Astrocyte (in vitro differentiated cells and primary cell): ENCODE results near the gene PCNA. TPM values are rescaled to one million over a fixed set of nuclear protein-coding genes. Genes with fewer than 3 reads are reported as not detected.
A peak's percentile ranks its signal among the peaks of the same experiment; 100 is the strongest.

Source experiments
- DNase-seq: peaks from one replicate; pipeline ENCODE4 v3.0.0-alpha.2; 2010; ENCODE audit warnings: low read depth
- FAIRE-seq: peaks from 2 replicates; lab custom pipeline; 2011; peaks lifted over from hg19 to GRCh38; lab: Jason Lieb, UNC
- H2AFZ ChIP-seq: 2 replicates; pipeline ENCODE4 v1.6.0; 2012; ENCODE audit warnings: low read depth, low read length, inconsistent platforms
- H3K27ac ChIP-seq: 2 replicates; pipeline ENCODE4 v1.5.1; 2011; ENCODE audit warnings: low read depth, low read length, inconsistent platforms
- H3K27me3 ChIP-seq: 2 replicates; pipeline ENCODE4 v1.6.0; 2011; ENCODE audit warnings: low read length, inconsistent platforms; ENCODE audit not compliant: insufficient read depth
- H3K36me3 ChIP-seq: 2 replicates; pipeline ENCODE4 v1.5.1; 2011; ENCODE audit warnings: low read length, inconsistent platforms; ENCODE audit not compliant: insufficient read depth
- H3K4me1 ChIP-seq: 2 replicates; pipeline ENCODE4 v1.5.1; 2011; ENCODE audit warnings: low read length, inconsistent platforms; ENCODE audit not compliant: insufficient read depth
- H3K4me2 ChIP-seq: 2 replicates; pipeline ENCODE4 v1.6.0; 2012; ENCODE audit warnings: low read length, inconsistent platforms
- H3K4me3 ChIP-seq: 2 replicates; pipeline ENCODE4 v1.5.1; 2011; ENCODE audit warnings: low read depth, mild to moderate bottlenecking, low read length, inconsistent platforms; ENCODE audit not compliant: insufficient read depth
- H3K79me2 ChIP-seq: 2 replicates; pipeline ENCODE4 v1.6.0; 2012; ENCODE audit warnings: mild to moderate bottlenecking, low read length, inconsistent platforms; ENCODE audit not compliant: insufficient read depth
- H3K9ac ChIP-seq: 2 replicates; pipeline ENCODE4 v1.6.0; 2012; ENCODE audit warnings: mild to moderate bottlenecking, low read length, inconsistent platforms
- H3K9me3 ChIP-seq: 2 replicates; pipeline ENCODE4 v1.5.1; 2012; ENCODE audit warnings: low read depth, mild to moderate bottlenecking, low read length, inconsistent platforms; ENCODE audit not compliant: insufficient read depth
- H4K20me1 ChIP-seq: 2 replicates; pipeline ENCODE4 v1.6.0; 2012; ENCODE audit warnings: low read length, inconsistent platforms; ENCODE audit not compliant: insufficient read depth
- H3K27ac Mint-ChIP-seq: one replicate; pipeline ENCODE4 v1.8.0; 2021; ENCODE audit warnings: mild to moderate bottlenecking, mixed read lengths; ENCODE audit not compliant: unreplicated experiment
- H3K27me3 Mint-ChIP-seq: one replicate; pipeline ENCODE4 v1.8.0; 2021; ENCODE audit warnings: low read depth, mixed read lengths; ENCODE audit not compliant: unreplicated experiment
- H3K36me3 Mint-ChIP-seq: one replicate; pipeline ENCODE4 v1.8.0; 2021; ENCODE audit warnings: low read depth, mixed read lengths; ENCODE audit not compliant: unreplicated experiment
- H3K4me1 Mint-ChIP-seq: one replicate; pipeline ENCODE4 v1.8.0; 2021; ENCODE audit warnings: low read depth, mixed read lengths; ENCODE audit not compliant: unreplicated experiment
- H3K4me3 Mint-ChIP-seq: one replicate; pipeline ENCODE4 v1.8.0; 2021; ENCODE audit warnings: mild to moderate bottlenecking, moderate library complexity, mixed read lengths; ENCODE audit not compliant: unreplicated experiment
- H3K9me3 Mint-ChIP-seq: one replicate; pipeline ENCODE4 v1.8.0; 2021; ENCODE audit warnings: mild to moderate bottlenecking, mixed read lengths; ENCODE audit not compliant: unreplicated experiment
- CTCF ChIP-seq: IDR thresholded peaks from 2 replicates; pipeline ENCODE4 v1.5.1; 2011; ENCODE audit warnings: low read depth, mild to moderate bottlenecking, inconsistent platforms, low read length, moderate library complexity; ENCODE audit not compliant: insufficient read depth
- EZH2 ChIP-seq: IDR thresholded peaks from 2 replicates; pipeline ENCODE4 v1.6.1; 2012; ENCODE audit warnings: mild to moderate bottlenecking, low read length, inconsistent platforms; ENCODE audit not compliant: insufficient read depth
- total RNA-seq: library from RNA; stranded (reverse); gene quantifications from 2 replicates; pipeline ENCODE4 v1.2.1, GENCODE V29; 2021

The PCNA gene
- total RNA-seq, 1 donor from 2014 or later = 77.6 TPM

GRCh38 chr20:5145365-5146098, 25.8 kb upstream of the PCNA start:
- H2AFZ ChIP-seq = no peak overlapping the region
- peaks cover 65% of the 10 kb centered on the region for H3K79me2 ChIP-seq
- H3K27ac ChIP-seq = no peak overlapping the region
- Mint-ChIP-seq H3K9me3 (no peaks in the 10 kb centered on the region), H3K27ac (no peak overlapping the region), H3K27me3 (no peaks in the 10 kb centered on the region), H3K36me3 (peaks cover 6% of the 10 kb centered on the region), H3K4me3 (no peak overlapping the region), H3K4me1 (peaks cover 10% of the 10 kb centered on the region)
- no peak overlapping the region for H3K9ac ChIP-seq
- peaks cover 2% of the 10 kb centered on the region for H3K4me1 ChIP-seq
- no peaks in the 10 kb centered on the region for H3K27me3 ChIP-seq
- DNase-seq = no peak
- TF ChIP-seq CTCF (no peak), EZH2 (no peak)
- H3K9me3 ChIP-seq = no peaks in the 10 kb centered on the region
- H3K4me2 ChIP-seq = no peak overlapping the region
- H4K20me1 ChIP-seq = peaks cover 64% of the 10 kb centered on the region
- FAIRE-seq = no peak
- H3K36me3 ChIP-seq = no peaks in the 10 kb centered on the region
- H3K4me3 ChIP-seq = no peak overlapping the region

DNA sequence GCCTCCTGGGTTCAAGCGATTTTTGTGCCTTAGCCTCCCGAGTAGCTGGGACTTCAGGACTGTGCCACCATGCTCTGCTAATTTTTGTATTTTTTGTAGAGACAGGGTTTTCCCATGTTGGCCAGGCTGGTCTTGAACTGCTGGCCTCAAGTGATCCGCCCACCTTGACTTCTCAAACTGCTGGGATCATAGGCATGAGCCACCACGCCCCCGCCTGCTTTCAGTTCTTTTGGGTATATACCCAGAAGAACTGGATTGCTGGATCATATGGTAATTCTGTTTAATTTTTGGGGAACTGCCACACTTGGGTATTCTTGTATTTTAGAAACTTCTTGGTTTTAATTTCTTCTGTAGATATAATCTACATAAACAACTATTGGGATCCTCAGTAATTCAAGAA, 24.1 kb upstream of the PCNA start:
- Histone ChIP-seq H3K4me2 (no peak overlapping the region), H3K9ac (no peak overlapping the region), H2AFZ (no peak overlapping the region), H3K36me3 (no peaks in the 10 kb centered on the region), H3K27me3 (no peaks in the 10 kb centered on the region), H3K4me3 (no peak overlapping the region), H3K9me3 (no peaks in the 10 kb centered on the region), H3K4me1 (no peaks in the 10 kb centered on the region), H3K27ac (no peak overlapping the region), H4K20me1 (peaks cover 71% of the 10 kb centered on the region), H3K79me2 (peaks cover 63% of the 10 kb centered on the region)
- Mint-ChIP-seq H3K27me3 (no peaks in the 10 kb centered on the region), H3K4me1 (peaks cover 10% of the 10 kb centered on the region), H3K9me3 (no peaks in the 10 kb centered on the region), H3K4me3 (no peak overlapping the region), H3K36me3 (peaks cover 9% of the 10 kb centered on the region), H3K27ac (no peak overlapping the region)
- no peak for FAIRE-seq
- TF ChIP-seq EZH2 = no peak
- no peak for TF ChIP-seq CTCF
- no peak for DNase-seq

- no peak for FAIRE-seq
- Mint-ChIP-seq H3K27ac (no peak overlapping the region), H3K4me1 (peaks cover 13% of the 10 kb centered on the region), H3K27me3 (no peaks in the 10 kb centered on the region), H3K36me3 (peaks cover 3% of the 10 kb centered on the region), H3K9me3 (no peaks in the 10 kb centered on the region), H3K4me3 (no peak overlapping the region)
- no peaks in the 10 kb centered on the region for H3K9me3 ChIP-seq
- H2AFZ ChIP-seq = no peak overlapping the region
- H3K4me1 ChIP-seq = no peaks in the 10 kb centered on the region
- peaks cover 56% of the 10 kb centered on the region for H4K20me1 ChIP-seq
- DNase-seq = peak; percentile 42
- H3K36me3 ChIP-seq = no peaks in the 10 kb centered on the region
- H3K27ac ChIP-seq = no peak overlapping the region
- peaks cover 60% of the 10 kb centered on the region for H3K79me2 ChIP-seq
- TF ChIP-seq CTCF (no peak), EZH2 (no peak)
- no peak overlapping the region for H3K9ac ChIP-seq
- no peaks in the 10 kb centered on the region for H3K27me3 ChIP-seq
- H3K4me3 ChIP-seq = no peak overlapping the region
- H3K4me2 ChIP-seq = no peak overlapping the region
These were observed 21.9 kb upstream of the PCNA start for GRCh38 chr20:5141615-5142014.
